GM12878 (cell line): ENCODE data around the gene ZNF768. TPM values are rescaled to one million over a fixed set of nuclear protein-coding genes. Genes with fewer than 3 reads are reported as not detected.

ENCODE experiments used
- ATF2 ChIP-seq: IDR thresholded peaks from 2 replicates; pipeline ENCODE4 v1.6.1; 2012; ENCODE audit warnings: low read length, inconsistent platforms
- ATF7 ChIP-seq: fragments of 450-650 bp; IDR thresholded peaks from 2 replicates; pipeline ENCODE4 v1.6.1; 2016; ENCODE audit warnings: low read depth, mild to moderate bottlenecking
- EED ChIP-seq: sonication (generic); IDR thresholded peaks from 2 replicates; pipeline ENCODE4 v1.6.1; 2016; ENCODE audit warnings: antibody characterized with exemption, low read depth
- EGR1 ChIP-seq, 2 experiments: IDR thresholded peaks; 1 replicate in 1 of 2; 2 replicates in 1 of 2; pipeline ENCODE4 v1.6.1; 2011 to 2012; ENCODE audit warnings: low read depth in 2 of 2, low read length in 2 of 2, borderline replicate concordance in 1 of 2, mild to moderate bottlenecking in 1 of 2, moderate library complexity in 1 of 2
- GABPA ChIP-seq: IDR thresholded peaks from 2 replicates; pipeline ENCODE4 v1.6.1; 2014; ENCODE audit warnings: antibody characterized with exemption, low read depth, mild to moderate bottlenecking, inconsistent platforms
- NBN ChIP-seq: fragments of 450-650 bp; IDR thresholded peaks from 2 replicates; pipeline ENCODE4 v1.6.1; 2016
- NFIC ChIP-seq: IDR thresholded peaks from 2 replicates; pipeline ENCODE4 v1.6.1; 2012; ENCODE audit warnings: low read depth, mild to moderate bottlenecking, inconsistent platforms, low read length, moderate library complexity
- NR2C1 ChIP-seq: fragments of 450-650 bp; IDR thresholded peaks from 2 replicates; pipeline ENCODE4 v1.6.1; 2017; ENCODE audit warnings: antibody characterized with exemption, mild to moderate bottlenecking, moderate library complexity
- NRF1 ChIP-seq: conservative IDR thresholded peaks from 2 replicates; pipeline ENCODE4 v1.6.1; 2011; ENCODE audit warnings: mild to moderate bottlenecking, low read depth, low read length, improper control_type of control experiment
- PRDM15 ChIP-seq: fragments of 450-650 bp; formaldehyde crosslinking; IDR thresholded peaks from 2 replicates; pipeline ENCODE4 v1.4.0; 2020; ENCODE audit warnings: mild to moderate bottlenecking, moderate library complexity
- RCOR1 ChIP-seq: conservative IDR thresholded peaks from 2 replicates; pipeline ENCODE4 v1.6.1; 2012; ENCODE audit warnings: low read depth, low read length, improper control_type of control experiment
- RELA ChIP-seq: fragments of 450-650 bp; IDR thresholded peaks from 2 replicates; pipeline ENCODE4 v1.8.0; 2014; ENCODE audit warnings: borderline replicate concordance; ENCODE audit not compliant: partially characterized antibody
- SIX5 ChIP-seq: IDR thresholded peaks from 2 replicates; pipeline ENCODE4 v1.6.1; 2011; ENCODE audit warnings: mild to moderate bottlenecking, low read depth, low read length, moderate library complexity; ENCODE audit not compliant: severe bottlenecking
- SP1 ChIP-seq: IDR thresholded peaks from one replicate; pipeline ENCODE4 v1.6.1; 2011; ENCODE audit warnings: low read depth, low read length
- SREBF2 ChIP-seq: IDR thresholded peaks from 2 replicates; pipeline ENCODE4 v1.6.1; 2012; ENCODE audit warnings: mild to moderate bottlenecking, low read length
- ZNF24 ChIP-seq: fragments of 450-650 bp; IDR thresholded peaks from 2 replicates; pipeline ENCODE4 v1.6.1; 2017; ENCODE audit warnings: antibody characterized with exemption, mild to moderate bottlenecking
- ZNF687 ChIP-seq: fragments of 450-650 bp; IDR thresholded peaks from 2 replicates; pipeline ENCODE4 v1.6.1; 2017; ENCODE audit warnings: mild to moderate bottlenecking, moderate library complexity
- polyA plus RNA-seq, 11 experiments: library from polyadenylated mRNA; depleted of rRNA in 4 of 11; unstranded in 6 of 11; stranded (reverse) in 5 of 11; fragments of >200 nt; fragmentation: Nextera tagmentation in 4 of 11; fragmentation: Illumina TruSeq in 1 of 11; extraction: Ambion mirVana in 4 of 11; extraction: Trizol in 1 of 11; gene quantifications; 1 replicate in 1 of 11; 2 replicates in 10 of 11; pipeline versions ENCODE4 v1.2.1 to v1.2.3, GENCODE V29; 2011 to 2016; ENCODE audit warnings: inconsistent platforms in 2 of 11, missing spikeins in 2 of 11, low read depth in 1 of 11
- total RNA-seq, 4 experiments: library from RNA; depleted of rRNA in 3 of 4; stranded (reverse); fragments of >200 nt in 3 of 4; fragmentation: Illumina TruSeq in 1 of 4; extraction: Trizol in 1 of 4; gene quantifications; 2 replicates each; pipeline versions ENCODE4 v1.2.1 to v1.2.3, GENCODE V29; 2013 to 2021

Gene ZNF768
- total and polyA plus RNA-seq, 10 of the 15 experiments (the other 5 are each of a cell fraction or from before 2014, with no cell fraction given): 0.05 to 23.1 (median 9.1) TPM

GRCh38 chr16:30526137-30526822, at the start of gene ZNF768 (continued):
- TF ChIP-seq GABPA (no peak), EGR1 (IDR thresholded peaks at IDR 0.05; ENCODE audit: borderline replicate concordance in 1 of 2, low read depth in 2 of 2, low read length in 2 of 2) (no peak), RCOR1 (no peak), EED (no peak), SREBF2 (no peak), NBN (no peak), NR2C1 (peak; percentile 61), NFIC (no peak), ZNF24 (no peak), ATF7 (no peak), PRDM15 (CRISPR knock-in tag) (no peak), SIX5 (no peak), ATF2 (no peak), ZNF687 (no peak), RELA (no peak), SP1 (no peak), NRF1 (no peak)
